ENCODE data around the gene RNF227.
"Not testable (repeated sequence)": the region's sequence is repeated elsewhere in the genome, so short reads cannot be mapped to it uniquely, and the experiment has no call there.

The RNF227 gene

GRCh38 chr17:7875804-7876370 lies 40.2 kb downstream of the RNF227 start:
- no peak for TF ChIP-seq CTCF (IDR thresholded peaks at IDR 0.05; ENCODE audit: low read depth, low read length)
- no peak for DNase-seq (ENCODE audit: extremely low read depth, low read depth)

GRCh38 chr17:7873051-7873450 lies 43.0 kb downstream of the RNF227 start:
- no peak for DNase-seq (ENCODE audit: extremely low read depth, low read depth)
- TF ChIP-seq CTCF (IDR thresholded peaks at IDR 0.05; ENCODE audit: low read depth, low read length): no peak

GRCh38 chr17:7867881-7868329 lies 48.2 kb downstream of the RNF227 start:
- no peak for TF ChIP-seq CTCF (IDR thresholded peaks at IDR 0.05; ENCODE audit: low read depth, low read length)
- no peak for DNase-seq (ENCODE audit: extremely low read depth, low read depth)

- no peak for TF ChIP-seq CTCF (IDR thresholded peaks at IDR 0.05; ENCODE audit: low read depth, low read length)
- no peak for DNase-seq (ENCODE audit: extremely low read depth, low read depth)
These were observed 51.0 kb downstream of the RNF227 start for GRCh38 chr17:7864995-7865650.

- not testable (repeated sequence) for DNase-seq (ENCODE audit: extremely low read depth, low read depth)
These were observed 51.7 kb downstream of the RNF227 start for GRCh38 chr17:7864384-7864783.

Data from AG09319 (cell line).